ENCODE data around the gene PIP5K1B. TPM values are rescaled to one million over a fixed set of nuclear protein-coding genes. Genes with fewer than 3 reads are reported as not detected.

The PIP5K1B gene
- total RNA-seq, 2 donors from 2014 or later, result 18.4 to 44.8 TPM

- no peak overlapping the region for H3K27ac ChIP-seq
- no peak for DNase-seq (ENCODE audit: low spot score)
Observed at GRCh38 chr9:68904454-68904853, 199.4 kb downstream of the PIP5K1B start.

GRCh38 chr9:68905129-68905528, 200.1 kb downstream of the PIP5K1B start:
- H3K27ac ChIP-seq, result no peak overlapping the region
- no peaks in the 10 kb centered on the region for H3K27me3 ChIP-seq
- TF ChIP-seq, protein P1, sequence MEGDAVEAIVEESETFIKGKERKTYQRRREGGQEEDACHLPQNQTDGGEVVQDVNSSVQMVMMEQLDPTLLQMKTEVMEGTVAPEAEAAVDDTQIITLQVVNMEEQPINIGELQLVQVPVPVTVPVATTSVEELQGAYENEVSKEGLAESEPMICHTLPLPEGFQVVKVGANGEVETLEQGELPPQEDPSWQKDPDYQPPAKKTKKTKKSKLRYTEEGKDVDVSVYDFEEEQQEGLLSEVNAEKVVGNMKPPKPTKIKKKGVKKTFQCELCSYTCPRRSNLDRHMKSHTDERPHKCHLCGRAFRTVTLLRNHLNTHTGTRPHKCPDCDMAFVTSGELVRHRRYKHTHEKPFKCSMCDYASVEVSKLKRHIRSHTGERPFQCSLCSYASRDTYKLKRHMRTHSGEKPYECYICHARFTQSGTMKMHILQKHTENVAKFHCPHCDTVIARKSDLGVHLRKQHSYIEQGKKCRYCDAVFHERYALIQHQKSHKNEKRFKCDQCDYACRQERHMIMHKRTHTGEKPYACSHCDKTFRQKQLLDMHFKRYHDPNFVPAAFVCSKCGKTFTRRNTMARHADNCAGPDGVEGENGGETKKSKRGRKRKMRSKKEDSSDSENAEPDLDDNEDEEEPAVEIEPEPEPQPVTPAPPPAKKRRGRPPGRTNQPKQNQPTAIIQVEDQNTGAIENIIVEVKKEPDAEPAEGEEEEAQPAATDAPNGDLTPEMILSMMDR (IDR thresholded peaks at IDR 0.05), result no peak
- no peaks in the 10 kb centered on the region for H3K4me1 ChIP-seq
- H3K9me3 ChIP-seq, result no peaks in the 10 kb centered on the region
- H3K4me3 ChIP-seq, result no peak overlapping the region
- no peak for DNase-seq (ENCODE audit: low spot score)
- no peaks in the 10 kb centered on the region for H3K36me3 ChIP-seq

More at GRCh38 chr9:68904454-68904853, 199.4 kb downstream of the PIP5K1B start:
- no peaks in the 10 kb centered on the region for H3K27me3 ChIP-seq
- no peaks in the 10 kb centered on the region for H3K36me3 ChIP-seq
- TF ChIP-seq, protein P1 (IDR thresholded peaks at IDR 0.05), result no peak
- no peak overlapping the region for H3K4me3 ChIP-seq
- no peaks in the 10 kb centered on the region for H3K4me1 ChIP-seq
- H3K9me3 ChIP-seq, result no peaks in the 10 kb centered on the region

- Histone ChIP-seq H3K4me1 (no peaks in the 10 kb centered on the region), H3K27me3 (no peaks in the 10 kb centered on the region), H3K9me3 (no peaks in the 10 kb centered on the region), H3K27ac (no peak overlapping the region), H3K36me3 (no peaks in the 10 kb centered on the region), H3K4me3 (no peak overlapping the region)
- TF ChIP-seq, protein P1 (IDR thresholded peaks at IDR 0.05), result no peak
- no peak for DNase-seq (ENCODE audit: low spot score)
Observed at GRCh38 chr9:68907910-68908309, 202.9 kb downstream of the PIP5K1B start.

DNA sequence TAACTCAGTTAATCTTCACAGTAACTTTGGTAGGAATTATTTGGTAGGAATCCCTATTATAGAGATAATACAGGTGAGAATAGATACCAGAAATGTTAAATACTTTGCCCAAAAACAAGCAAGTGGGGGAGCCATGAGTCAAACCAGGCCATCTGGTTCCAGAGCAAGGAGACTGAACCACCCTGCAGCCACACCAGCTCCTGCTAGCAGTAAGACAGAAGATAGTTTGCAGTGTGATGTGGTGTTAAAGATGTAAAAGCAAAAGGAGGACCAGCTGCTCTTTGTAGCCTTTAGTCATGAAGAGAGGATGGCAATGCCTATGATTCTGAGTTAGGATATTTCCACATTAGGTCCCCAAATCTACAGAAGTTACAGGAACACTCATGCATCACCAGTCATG, 207.5 kb downstream of the PIP5K1B start:
- no peak overlapping the region for H3K4me3 ChIP-seq
- TF ChIP-seq, protein P1 (IDR thresholded peaks at IDR 0.05), result no peak
- H3K27me3 ChIP-seq, result no peaks in the 10 kb centered on the region
- no peak for DNase-seq (ENCODE audit: low spot score)
- H3K36me3 ChIP-seq, result no peaks in the 10 kb centered on the region
- H3K4me1 ChIP-seq, result no peaks in the 10 kb centered on the region
- no peak overlapping the region for H3K27ac ChIP-seq
- H3K9me3 ChIP-seq, result no peaks in the 10 kb centered on the region

- Histone ChIP-seq H3K4me3 (no peak overlapping the region), H3K4me1 (no peaks in the 10 kb centered on the region), H3K36me3 (no peaks in the 10 kb centered on the region), H3K9me3 (no peaks in the 10 kb centered on the region), H3K27me3 (no peaks in the 10 kb centered on the region), H3K27ac (no peak overlapping the region)
- TF ChIP-seq, protein P1 (IDR thresholded peaks at IDR 0.05), result no peak
- DNase-seq (ENCODE audit: low spot score), result no peak
Observed at GRCh38 chr9:68913054-68913453, 208.0 kb downstream of the PIP5K1B start.

- TF ChIP-seq, protein P1 (IDR thresholded peaks at IDR 0.05), result no peak
- Histone ChIP-seq H3K27me3 (no peaks in the 10 kb centered on the region), H3K9me3 (no peaks in the 10 kb centered on the region), H3K4me1 (no peaks in the 10 kb centered on the region), H3K4me3 (no peak overlapping the region), H3K36me3 (no peaks in the 10 kb centered on the region), H3K27ac (no peak overlapping the region)
- DNase-seq (ENCODE audit: low spot score), result no peak
Observed at GRCh38 chr9:68914751-68915150, 209.7 kb downstream of the PIP5K1B start.
